ENCODE measurements around the gene AP2A1.
A peak's percentile ranks its signal among the peaks of the same experiment; 100 is the strongest.

Gene AP2A1

DNA sequence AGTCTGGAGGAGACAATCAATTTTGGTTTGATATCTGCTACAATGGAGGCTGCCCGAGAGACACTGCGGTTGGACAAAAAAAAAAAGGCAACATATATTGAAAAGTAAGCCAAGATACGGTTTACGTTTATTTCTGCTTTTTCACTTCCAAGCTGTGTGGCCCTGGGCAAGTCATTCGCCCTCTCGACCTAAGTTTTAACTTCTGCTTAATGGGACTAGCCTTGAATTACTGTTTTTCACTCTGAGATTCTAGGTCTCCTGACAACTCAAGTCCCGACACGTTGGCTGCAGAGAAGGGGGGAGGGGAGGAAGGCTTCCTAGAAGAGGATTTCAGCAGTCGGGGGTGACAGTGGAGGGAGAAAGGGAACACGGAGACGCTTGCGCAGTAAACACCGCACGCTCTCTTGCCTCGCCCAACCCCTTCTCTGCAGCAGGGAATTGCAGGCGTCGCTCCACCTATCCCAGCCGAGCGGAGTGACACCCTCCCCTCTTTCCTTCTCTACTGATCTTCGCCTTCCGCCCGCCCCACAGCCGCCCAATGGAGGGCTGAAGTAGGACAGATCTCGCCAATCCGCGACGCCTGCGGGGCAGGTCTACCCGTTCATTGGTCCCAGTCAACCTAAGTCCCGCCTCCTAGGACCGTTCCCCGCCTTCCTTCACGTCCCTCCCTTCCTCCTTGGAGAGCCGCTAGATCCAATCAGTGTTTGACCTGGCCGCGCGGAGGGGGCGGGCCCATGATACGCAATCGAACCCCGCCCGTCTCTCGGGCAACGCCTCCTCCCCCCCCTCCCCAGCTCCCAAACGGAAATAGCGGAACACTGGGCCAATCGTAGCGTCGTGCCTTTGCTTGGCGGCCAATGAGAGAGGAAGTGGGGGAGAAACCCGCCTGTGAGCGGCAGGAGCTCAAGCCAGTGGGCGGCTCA lies 533 bp upstream of the AP2A1 start:
- peak; percentile 97 for DNase-seq

DNA sequence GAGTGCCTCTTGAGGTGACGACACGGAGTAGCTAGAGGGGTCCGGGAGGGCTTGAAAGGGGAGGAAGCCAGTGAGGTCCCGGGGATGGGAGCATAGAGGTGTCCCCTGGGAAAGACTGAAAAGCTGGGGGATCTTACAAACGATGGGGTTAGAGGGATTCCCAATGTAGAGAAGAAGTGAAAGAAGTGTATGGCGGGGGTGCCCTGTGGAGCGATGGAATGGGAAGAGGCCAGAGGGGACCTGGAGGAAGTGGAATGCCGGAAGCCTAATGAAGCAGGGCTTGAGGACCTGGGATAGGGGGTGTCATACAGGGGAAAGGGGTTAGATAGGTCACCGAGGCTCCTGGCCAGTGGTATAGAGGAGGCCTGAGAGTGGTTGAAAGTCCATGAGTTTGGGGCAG lies 580 bp downstream of the AP2A1 start:
- DNase-seq: no peak

GRCh38 chr19:49767967-49768581 lies 1.3 kb downstream of the AP2A1 start:
- no peak for DNase-seq

- no peak for DNase-seq
Measured at GRCh38 chr19:49770529-49770928, 3.7 kb downstream of the AP2A1 start.

- no peak for DNase-seq
Measured at GRCh38 chr19:49771674-49772139, 4.9 kb downstream of the AP2A1 start.

DNA sequence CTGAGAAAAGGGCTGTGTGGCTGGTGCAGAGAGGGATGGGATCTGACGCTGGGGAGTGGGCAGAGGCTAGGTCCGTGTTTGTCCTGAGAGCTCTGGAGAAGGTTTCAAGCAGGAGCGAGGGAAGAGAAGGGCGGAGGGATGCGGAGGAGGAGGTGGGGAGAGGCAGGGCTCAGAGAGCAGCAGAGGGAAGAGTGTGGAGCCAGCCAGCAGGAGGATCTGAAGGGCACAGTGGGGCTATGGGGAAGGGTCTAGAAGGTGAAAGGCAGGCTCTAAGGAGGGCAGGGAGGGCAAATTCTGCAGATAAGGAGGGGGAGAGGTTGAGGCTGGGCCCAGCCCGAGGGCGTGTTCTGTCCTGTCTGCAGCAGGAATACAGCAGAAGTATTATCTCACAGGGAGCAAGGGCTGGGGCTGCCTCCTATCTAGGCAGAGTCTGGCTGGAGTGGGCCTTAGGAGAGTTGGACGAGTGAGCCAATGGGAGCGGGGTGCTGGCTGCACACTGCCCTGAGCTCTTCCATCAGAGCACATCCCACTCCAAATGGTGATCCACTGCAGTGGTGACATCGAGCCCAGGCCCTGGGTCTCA lies 6.1 kb downstream of the AP2A1 start:
- no peak for DNase-seq

DNA sequence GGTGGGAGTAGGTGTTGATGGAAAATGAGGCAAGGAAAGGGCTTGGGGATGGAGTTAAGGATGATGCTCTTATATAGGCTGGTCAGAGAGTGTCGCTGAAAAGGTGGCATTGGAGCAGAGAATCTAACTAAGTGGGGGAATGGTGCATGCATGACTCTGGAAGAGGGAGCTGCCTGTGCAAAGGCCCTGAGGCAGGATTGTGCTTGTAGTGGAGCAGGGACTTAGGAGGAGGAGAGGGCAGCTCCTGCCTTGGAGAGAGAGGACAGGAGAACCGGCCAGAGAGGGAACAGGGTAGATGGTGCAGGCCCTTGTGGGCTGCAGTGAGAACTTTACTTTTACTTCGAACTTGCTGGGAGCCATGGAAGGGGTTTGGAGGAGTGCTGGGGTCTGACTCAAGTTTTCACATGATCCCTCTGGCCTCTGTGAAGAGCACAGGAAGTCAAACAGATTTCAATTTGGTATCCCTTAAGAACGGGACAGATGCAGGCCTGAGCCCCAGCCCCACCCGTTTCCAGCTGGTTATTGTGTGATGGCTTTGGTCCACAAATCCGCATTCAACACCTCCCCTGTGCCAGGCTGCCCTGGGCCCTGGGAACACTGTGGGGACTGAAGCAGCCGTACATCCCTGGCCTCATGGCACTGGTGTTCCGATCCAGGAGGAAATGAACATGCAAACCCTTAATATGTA lies 7.0 kb downstream of the AP2A1 start:
- DNase-seq: no peak

- DNase-seq: no peak
Measured at GRCh38 chr19:49774969-49775368, 8.2 kb downstream of the AP2A1 start.

- DNase-seq: no peak
Measured at GRCh38 chr19:49775742-49776370, 9.1 kb downstream of the AP2A1 start.

DNA sequence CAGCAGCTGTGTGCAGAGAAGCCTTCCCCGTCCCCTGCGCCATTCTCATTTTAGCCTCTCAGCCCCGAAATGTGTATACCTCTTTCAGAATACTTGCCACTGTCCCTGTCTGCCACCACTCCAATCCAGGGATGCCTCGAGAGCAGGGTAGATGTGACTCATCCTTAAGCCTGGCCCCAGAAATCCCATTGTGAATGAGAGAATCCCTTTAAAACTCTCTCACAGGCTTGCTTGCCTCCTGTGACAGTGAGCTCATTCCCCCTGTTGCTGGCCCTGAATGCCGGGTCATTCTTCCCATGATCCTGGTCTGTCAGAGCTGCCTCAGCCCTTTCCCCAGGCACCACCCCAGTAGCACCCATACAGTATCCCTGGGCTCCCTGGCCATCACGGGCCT lies 9.6 kb downstream of the AP2A1 start:
- DNase-seq: no peak

- DNase-seq: no peak
Measured at GRCh38 chr19:49779731-49780555, 13.1 kb downstream of the AP2A1 start.

- DNase-seq: no peak
Measured at GRCh38 chr19:49780861-49781260, 14.1 kb downstream of the AP2A1 start.

DNA sequence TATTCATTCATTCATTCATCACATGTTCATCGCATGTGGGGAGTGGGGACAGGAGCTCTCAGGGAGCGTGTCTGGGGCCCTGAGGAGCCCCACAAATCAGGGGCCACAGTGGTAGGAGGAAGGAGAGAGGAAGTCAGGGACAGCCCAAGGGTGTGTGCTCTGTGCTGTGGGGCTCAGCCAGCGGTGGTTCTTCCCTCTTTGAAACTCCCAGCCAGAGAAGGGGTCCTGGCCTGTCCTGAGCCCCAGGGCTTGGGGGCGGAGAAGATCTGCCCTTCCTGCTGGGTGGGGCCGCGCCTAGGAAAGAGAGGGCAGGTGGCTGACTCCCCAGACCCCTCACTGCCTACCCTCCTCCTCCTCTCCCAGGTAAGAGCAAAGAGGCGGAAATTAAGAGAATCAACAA lies 14.6 kb downstream of the AP2A1 start:
- DNase-seq: no peak

GRCh38 chr19:49782515-49782914 lies 15.7 kb downstream of the AP2A1 start:
- no peak for DNase-seq

DNA sequence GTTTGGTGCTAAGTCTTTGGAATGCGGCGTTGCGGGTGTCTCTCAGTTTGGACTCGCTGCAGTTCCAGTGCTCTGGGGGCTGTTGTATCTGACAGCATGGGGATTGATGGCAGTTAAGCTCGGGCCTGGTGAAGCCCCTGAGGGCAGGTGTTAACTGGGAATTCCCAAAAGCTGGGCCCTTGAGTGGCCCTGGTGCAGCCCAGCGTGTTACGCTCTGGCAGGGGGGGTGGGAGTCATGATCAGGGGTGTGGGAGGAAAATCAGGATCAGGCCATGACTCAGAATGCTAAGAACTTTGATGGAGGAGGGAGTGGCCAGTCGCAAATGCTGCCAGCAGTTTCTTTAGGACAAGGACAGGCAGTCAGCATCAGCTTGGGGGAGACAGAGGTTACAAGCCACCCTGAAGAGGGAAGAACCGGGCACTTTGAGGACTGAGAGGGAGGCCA lies 19.6 kb downstream of the AP2A1 start:
- no peak for DNase-seq

GRCh38 chr19:49787746-49788145 lies 20.9 kb downstream of the AP2A1 start:
- DNase-seq: no peak

DNA sequence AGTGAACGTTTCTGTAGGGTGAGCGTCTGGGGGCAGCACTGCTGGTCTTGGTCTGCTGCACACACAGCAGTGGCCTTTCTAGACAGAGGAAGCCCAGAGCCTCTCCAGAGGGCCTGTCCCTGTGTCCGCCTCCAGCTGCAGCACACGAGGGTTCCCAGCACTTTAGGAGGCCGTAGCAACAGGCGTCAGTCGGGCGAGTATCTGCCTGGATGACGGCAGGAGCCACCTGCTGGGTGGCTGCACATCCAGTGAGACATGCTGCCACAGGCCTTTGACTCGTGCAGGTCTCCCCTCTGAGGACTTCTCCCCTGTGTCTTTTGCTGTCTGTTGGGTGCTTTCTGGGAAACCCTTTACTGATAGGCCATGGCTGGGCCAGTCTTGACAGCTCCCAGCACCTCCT lies 22.1 kb downstream of the AP2A1 start:
- DNase-seq: no peak

DNA sequence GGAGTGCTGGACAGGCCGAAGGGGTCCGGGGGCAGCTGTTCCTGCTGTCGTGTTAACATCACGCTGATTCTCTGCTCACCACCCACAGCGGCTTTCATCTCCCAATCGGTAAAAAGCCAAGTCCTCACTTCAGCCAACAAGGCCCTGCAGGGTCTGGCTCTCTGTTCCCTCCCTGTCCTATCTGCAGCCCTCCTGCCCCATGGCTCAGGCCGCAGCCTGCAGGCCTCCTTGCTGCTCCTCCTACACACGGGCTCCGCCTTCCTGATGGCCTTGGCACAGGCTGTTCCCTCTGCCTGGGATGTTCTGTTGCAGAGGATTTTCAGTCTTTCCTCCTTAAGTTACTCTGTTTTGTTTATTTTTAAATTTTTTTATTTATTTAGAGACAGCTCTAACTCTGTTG lies 24.1 kb downstream of the AP2A1 start:
- DNase-seq: no peak

- no peak for DNase-seq
Measured at GRCh38 chr19:49791776-49792445, 25.1 kb downstream of the AP2A1 start.

GRCh38 chr19:49792829-49793560 lies 26.2 kb downstream of the AP2A1 start:
- DNase-seq: no peak

GRCh38 chr19:49793561-49793840 lies 26.7 kb downstream of the AP2A1 start:
- no peak for DNase-seq
